HG03457 (cell line): ENCODE data around the gene GRM8.
A peak's percentile ranks its signal among the peaks of the same experiment; 100 is the strongest.

ENCODE experiments used
- ATAC-seq: cut with Tn5 transposase; IDR thresholded peaks from one replicate; pipeline ENCODE4 v1.9.1; 2021; ENCODE audit warnings: moderate number of reproducible peaks; ENCODE audit not compliant: unreplicated experiment

The GRM8 gene

GRCh38 chr7:127151379-127151778, 101.4 kb downstream of the GRM8 start:
- no peak for ATAC-seq

- no peak for ATAC-seq
Measured at GRCh38 chr7:127150543-127150942, 102.2 kb downstream of the GRM8 start.

GRCh38 chr7:127146746-127147536, 105.8 kb downstream of the GRM8 start:
- no peak for ATAC-seq

- ATAC-seq: no peak
Measured at GRCh38 chr7:127137146-127137545, 115.6 kb downstream of the GRM8 start.

- no peak for ATAC-seq
Measured at GRCh38 chr7:127135871-127136485, 116.8 kb downstream of the GRM8 start.

- no peak for ATAC-seq
Measured at GRCh38 chr7:127123220-127123619, 129.5 kb downstream of the GRM8 start.

GRCh38 chr7:127119517-127119916, 133.2 kb downstream of the GRM8 start:
- no peak for ATAC-seq

- no peak for ATAC-seq
Measured at GRCh38 chr7:127114742-127115265, 137.9 kb downstream of the GRM8 start.

GRCh38 chr7:127107601-127108007, 145.1 kb downstream of the GRM8 start:
- peak; percentile 79 for ATAC-seq

GRCh38 chr7:127093340-127093739, 159.4 kb downstream of the GRM8 start:
- no peak for ATAC-seq

- no peak for ATAC-seq
Measured at GRCh38 chr7:127091620-127092019, 161.1 kb downstream of the GRM8 start.

- no peak for ATAC-seq
Measured at GRCh38 chr7:127089146-127089545, 163.6 kb downstream of the GRM8 start.

- ATAC-seq: no peak
Measured at GRCh38 chr7:127081539-127081938, 171.2 kb downstream of the GRM8 start.

GRCh38 chr7:127080576-127080975, 172.2 kb downstream of the GRM8 start:
- ATAC-seq: no peak

GRCh38 chr7:127066974-127067373, 185.8 kb downstream of the GRM8 start:
- ATAC-seq: no peak

- no peak for ATAC-seq
Measured at GRCh38 chr7:127059475-127059874, 193.3 kb downstream of the GRM8 start.

GRCh38 chr7:127057918-127058317, 194.8 kb downstream of the GRM8 start:
- ATAC-seq: no peak

- ATAC-seq: no peak
Measured at GRCh38 chr7:127056202-127056601, 196.5 kb downstream of the GRM8 start.

GRCh38 chr7:127047521-127047920, 205.2 kb downstream of the GRM8 start:
- no peak for ATAC-seq

GRCh38 chr7:127041689-127042452, 210.9 kb downstream of the GRM8 start:
- ATAC-seq: no peak

- ATAC-seq: no peak
Measured at GRCh38 chr7:127040042-127040441, 212.7 kb downstream of the GRM8 start.

GRCh38 chr7:127039541-127039940, 213.2 kb downstream of the GRM8 start:
- no peak for ATAC-seq
